Neural progenitor cell (in vitro differentiated cells): ENCODE measurements around the gene SLC10A7.

Experiments
- EZH2 ChIP-seq: fragments of 200-600 bp; sonication (generic); IDR thresholded peaks from 2 replicates; pipeline ENCODE4 v1.6.1; 2017; ENCODE audit warnings: antibody characterized with exemption, mild to moderate bottlenecking, moderate library complexity
- EZH2phosphoT487 ChIP-seq: fragments of 200-600 bp; sonication (generic); IDR thresholded peaks from 2 replicates; pipeline ENCODE4 v1.6.1; 2017; ENCODE audit warnings: antibody characterized with exemption
- TF ChIP-seq, protein P1 (sequence below): fragments of 200-600 bp; sonication (generic); IDR thresholded peaks from 2 replicates; pipeline ENCODE4 v1.5.1; 2017; ENCODE audit warnings: antibody characterized with exemption, mild to moderate bottlenecking

DNA sequence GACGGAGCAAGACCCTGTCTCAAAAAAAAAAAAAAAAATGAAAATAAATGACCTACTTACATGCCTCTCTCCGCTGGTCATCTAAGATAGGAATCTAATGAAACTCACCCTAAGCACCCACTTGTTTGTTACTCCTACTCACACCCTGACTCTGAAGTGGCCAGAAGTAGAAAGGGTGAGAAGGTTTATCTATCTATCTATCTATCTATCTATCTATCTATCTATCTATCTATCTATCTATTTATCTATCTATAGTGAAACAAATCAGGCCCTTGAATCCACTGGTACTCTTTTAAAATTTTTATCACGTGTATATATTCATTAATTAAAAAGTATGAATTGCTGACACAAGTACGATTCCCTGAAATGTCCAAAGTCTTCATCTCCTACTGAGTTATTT lies 75.2 kb downstream of the SLC10A7 start:
- TF ChIP-seq, protein P1, sequence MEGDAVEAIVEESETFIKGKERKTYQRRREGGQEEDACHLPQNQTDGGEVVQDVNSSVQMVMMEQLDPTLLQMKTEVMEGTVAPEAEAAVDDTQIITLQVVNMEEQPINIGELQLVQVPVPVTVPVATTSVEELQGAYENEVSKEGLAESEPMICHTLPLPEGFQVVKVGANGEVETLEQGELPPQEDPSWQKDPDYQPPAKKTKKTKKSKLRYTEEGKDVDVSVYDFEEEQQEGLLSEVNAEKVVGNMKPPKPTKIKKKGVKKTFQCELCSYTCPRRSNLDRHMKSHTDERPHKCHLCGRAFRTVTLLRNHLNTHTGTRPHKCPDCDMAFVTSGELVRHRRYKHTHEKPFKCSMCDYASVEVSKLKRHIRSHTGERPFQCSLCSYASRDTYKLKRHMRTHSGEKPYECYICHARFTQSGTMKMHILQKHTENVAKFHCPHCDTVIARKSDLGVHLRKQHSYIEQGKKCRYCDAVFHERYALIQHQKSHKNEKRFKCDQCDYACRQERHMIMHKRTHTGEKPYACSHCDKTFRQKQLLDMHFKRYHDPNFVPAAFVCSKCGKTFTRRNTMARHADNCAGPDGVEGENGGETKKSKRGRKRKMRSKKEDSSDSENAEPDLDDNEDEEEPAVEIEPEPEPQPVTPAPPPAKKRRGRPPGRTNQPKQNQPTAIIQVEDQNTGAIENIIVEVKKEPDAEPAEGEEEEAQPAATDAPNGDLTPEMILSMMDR, result no peak
- TF ChIP-seq EZH2phosphoT487 (no peak), EZH2 (no peak)
